ENCODE data around the gene SIRPA.

- TF ChIP-seq EZH2 (IDR thresholded peaks at IDR 0.05), result no peak
- no peak for TF ChIP-seq POLR2AphosphoS5 (IDR thresholded peaks at IDR 0.05; ENCODE audit: borderline replicate concordance, low read depth, low read length)
- no peak for TF ChIP-seq FOXP2 (optimal IDR thresholded peaks at IDR 0.05; ENCODE audit: control extremely low read depth, extremely low read length, insufficient read depth)
These were observed 32.9 kb downstream of the SIRPA start for GRCh38 chr20:1928154-1928553.
